SIG-M5 treated with dmso at 0.1 percent for 504 hours (cell line): Measurements from ENCODE around the gene TOLLIP.

Experiments
- DNase-seq: peaks from one replicate; lab custom pipeline; 2025; ENCODE audit not compliant: unreplicated experiment; lab: John Stamatoyannopoulos, UW

TOLLIP gene

DNA sequence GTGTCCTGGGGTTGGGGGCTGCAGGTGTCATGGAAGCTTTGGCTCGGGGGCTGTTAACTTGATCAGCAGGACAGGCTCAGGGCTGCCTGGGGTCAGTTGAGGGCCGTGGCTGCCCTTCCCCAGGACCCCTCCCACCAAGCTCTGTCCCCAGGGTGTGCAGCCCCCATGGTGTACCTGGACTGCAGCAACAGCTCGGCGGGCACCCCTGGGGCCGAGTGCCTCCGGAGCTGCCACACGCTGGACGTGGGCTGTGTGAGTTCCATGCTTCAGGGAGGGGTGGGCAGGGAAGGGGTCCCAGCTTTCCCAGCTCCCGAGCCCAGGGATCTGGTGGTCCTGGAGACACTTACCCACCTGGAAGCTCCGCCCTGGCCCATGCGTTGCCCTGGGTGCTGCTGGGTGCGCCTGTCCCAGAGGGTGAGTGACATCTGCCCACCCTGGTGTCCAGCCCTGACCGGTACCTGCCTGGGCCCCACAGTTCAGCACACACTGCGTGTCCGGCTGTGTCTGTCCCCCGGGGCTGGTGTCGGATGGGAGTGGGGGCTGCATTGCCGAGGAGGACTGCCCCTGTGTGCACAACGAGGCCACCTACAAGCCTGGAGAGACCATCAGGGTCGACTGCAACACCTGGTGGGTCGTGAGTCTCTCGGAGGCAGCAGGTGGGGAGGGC lies 75.2 kb downstream of the TOLLIP start:
- DNase-seq, result no peak

DNA sequence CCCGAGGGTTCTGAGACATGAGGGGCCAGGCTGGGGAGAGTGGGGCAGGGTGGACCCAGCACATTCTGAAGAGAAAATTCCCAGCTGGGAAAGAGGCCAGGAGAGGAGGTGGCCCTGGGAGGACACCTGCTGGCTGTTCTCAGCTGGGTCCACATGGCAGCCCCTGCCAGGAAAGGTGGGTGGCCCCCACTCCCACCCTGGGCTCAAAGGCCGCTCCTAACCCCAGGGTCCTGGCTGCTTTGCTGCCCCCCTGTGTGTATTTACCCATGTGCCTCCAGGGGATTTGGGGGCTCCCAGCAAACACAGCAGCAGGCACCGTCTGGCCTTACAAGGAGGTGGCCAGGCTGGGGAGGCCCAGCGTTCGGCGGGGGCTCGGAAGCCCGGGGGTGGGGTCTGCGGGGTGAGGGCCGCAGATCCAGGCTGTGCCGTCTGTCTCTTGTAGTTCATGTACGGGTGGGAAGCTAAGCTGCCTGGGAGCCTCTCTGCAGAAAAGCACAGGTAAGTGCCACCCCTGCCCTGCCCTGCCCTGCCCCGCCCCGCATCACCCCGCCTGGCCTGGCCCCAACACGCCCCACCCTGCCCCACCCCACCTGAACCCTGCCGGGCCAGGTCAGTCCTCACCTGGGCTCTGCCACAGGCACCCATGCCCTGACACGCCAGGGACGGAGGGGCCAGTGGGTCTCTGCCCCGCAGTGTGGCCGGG lies 75.9 kb downstream of the TOLLIP start:
- no peak for DNase-seq

DNA sequence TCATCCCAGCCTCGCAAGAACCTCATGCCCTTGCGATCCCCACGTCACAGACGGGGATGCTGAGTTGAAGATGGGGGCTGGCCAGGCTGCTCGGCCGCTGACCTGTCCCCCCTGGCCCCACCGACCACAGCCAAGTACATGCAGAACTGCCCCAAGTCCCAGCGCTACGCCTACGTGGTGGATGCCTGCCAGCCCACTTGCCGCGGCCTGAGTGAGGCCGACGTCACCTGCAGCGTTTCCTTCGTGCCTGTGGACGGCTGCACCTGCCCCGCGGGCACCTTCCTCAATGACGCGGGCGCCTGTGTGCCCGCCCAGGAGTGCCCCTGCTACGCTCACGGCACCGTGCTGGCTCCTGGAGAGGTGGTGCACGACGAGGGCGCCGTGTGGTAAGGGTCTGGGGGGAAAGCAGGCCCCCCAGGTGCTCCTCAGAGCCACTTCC lies 76.5 kb downstream of the TOLLIP start:
- DNase-seq, result no peak

DNA sequence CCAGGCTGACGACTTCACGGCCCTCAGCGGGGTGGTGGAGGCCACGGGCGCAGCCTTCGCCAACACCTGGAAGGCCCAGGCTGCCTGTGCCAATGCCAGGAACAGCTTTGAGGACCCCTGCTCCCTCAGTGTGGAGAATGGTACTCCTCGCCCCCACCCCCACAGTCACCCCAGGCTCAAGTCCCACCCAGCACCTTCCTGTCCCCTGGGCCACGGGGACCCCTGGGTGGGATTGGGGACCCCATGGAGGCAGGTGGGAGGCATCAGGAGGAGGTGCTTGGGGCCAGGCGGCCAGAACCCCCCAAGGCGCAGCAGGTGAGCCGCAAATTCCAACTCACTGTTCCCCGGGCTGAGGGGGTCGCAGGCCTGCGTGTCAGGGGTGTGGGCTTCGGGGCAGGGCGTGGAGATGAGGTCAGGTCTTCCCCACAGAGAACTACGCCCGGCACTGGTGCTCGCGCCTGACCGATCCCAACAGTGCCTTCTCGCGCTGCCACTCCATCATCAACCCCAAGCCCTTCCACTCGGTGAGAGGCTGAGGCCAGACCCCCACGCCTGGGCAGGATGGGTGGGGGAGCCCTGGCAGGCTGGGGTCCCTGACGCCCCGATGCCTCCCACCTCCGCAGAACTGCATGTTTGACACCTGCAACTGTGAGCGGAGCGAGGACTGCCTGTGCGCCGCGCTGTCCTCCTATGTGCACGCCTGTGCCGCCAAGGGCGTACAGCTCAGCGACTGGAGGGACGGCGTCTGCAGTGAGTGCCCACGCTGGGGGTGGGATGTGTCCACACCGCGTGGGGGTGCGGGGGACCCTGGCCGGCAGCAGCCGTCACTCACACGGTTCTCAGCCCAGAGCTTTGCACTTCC lies 77.2 kb downstream of the TOLLIP start:
- no peak for DNase-seq

- DNase-seq, result no peak
These were observed 77.9 kb downstream of the TOLLIP start for GRCh38 chr11:1231396-1232020.

- no peak for DNase-seq
These were observed 78.7 kb downstream of the TOLLIP start for GRCh38 chr11:1230456-1231395.

- DNase-seq, result no peak
These were observed 79.3 kb downstream of the TOLLIP start for GRCh38 chr11:1230121-1230455.

GRCh38 chr11:1229471-1230120 lies 79.8 kb downstream of the TOLLIP start:
- DNase-seq, result no peak

DNA sequence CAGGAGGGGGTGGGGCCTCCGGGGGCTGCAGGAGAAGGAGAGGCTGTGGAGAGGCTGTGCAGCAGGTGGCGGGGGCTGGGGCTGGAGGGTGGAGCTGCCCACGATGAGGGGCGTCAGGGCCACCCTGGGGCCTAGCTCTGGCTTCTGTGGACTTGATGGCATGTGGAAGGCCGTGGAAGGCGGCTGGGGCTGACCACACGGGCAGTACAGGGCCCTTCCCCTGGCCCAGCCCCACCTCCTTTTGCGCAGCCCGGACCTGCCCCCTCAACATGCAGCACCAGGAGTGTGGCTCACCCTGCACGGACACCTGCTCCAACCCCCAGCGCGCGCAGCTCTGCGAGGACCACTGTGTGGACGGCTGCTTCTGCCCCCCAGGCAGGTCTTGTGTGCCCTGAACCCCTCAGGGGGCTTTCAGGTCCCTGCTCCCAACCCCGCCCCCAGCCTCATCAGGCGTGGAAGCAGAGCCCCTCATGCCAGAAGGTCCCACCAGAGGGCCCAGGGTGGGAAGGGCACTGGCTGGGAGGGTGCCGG lies 80.4 kb downstream of the TOLLIP start:
- DNase-seq, result no peak

DNA sequence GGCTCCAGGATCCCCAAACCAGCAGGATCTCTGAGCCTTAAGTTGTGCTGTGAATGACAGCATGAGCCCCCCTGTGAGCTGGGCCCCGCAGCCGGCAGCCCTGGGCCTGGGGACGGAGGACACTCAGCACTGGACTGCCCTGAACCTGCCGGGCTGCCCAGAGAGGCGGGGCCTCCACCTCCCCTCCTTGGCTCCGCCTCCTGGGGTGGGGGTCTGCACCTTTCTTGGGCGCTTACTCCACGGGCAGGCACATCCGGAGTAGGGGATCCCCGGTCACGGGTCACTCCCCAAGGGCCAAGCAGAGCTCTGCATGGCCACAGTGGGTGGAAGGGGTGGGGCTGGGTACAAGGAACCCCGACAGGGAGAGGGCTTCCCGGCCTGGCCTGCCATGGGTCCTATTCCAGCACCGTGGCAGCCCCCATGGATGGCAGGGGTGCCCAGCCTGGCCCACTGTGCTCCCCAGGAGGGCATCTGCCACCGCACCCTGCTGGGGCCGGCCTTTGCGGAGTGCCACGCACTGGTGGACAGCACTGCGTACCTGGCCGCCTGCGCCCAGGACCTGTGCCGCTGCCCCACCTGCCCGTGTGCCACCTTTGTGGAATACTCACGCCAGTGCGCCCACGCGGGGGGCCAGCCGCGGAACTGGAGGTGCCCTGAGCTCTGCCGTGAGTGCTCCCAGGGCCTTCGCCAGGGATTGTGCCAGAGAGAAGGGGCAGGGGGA lies 81.2 kb downstream of the TOLLIP start:
- no peak for DNase-seq

DNA sequence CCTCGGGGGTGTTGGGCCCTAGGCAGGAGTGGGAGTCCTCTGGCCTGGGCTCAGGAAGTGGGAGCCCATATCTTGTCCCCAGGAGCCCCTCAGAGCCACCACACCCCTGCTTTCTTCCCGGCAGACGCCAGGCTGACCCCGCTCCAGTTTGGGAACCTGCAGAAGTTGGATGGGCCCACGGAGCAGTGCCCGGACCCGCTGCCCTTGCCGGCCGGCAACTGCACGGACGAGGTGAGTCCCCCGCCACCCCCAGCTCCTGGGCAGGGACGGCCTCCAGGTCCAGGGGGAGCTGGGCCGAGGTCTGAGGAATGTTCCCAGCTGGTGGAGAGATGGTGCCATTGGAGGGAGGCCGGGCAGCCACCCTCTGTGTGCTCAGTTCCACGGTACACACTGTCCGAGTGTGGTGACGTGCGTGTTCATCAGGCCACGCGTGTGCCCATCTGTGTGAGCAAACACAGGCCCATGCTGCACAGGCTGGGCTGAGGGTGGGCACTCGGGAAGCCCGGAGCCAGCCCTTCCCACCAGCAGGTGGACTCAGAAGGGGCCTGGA lies 81.8 kb downstream of the TOLLIP start:
- no peak for DNase-seq

GRCh38 chr11:1226986-1227550 lies 82.4 kb downstream of the TOLLIP start:
- no peak for DNase-seq

- DNase-seq, result no peak
These were observed 83.0 kb downstream of the TOLLIP start for GRCh38 chr11:1226226-1226985.

GRCh38 chr11:1225386-1226225 lies 83.8 kb downstream of the TOLLIP start:
- DNase-seq, result no peak

- no peak for DNase-seq
These were observed 84.7 kb downstream of the TOLLIP start for GRCh38 chr11:1224491-1225385.
